ENCODE data around the gene FGF12.

The FGF12 gene

DNA sequence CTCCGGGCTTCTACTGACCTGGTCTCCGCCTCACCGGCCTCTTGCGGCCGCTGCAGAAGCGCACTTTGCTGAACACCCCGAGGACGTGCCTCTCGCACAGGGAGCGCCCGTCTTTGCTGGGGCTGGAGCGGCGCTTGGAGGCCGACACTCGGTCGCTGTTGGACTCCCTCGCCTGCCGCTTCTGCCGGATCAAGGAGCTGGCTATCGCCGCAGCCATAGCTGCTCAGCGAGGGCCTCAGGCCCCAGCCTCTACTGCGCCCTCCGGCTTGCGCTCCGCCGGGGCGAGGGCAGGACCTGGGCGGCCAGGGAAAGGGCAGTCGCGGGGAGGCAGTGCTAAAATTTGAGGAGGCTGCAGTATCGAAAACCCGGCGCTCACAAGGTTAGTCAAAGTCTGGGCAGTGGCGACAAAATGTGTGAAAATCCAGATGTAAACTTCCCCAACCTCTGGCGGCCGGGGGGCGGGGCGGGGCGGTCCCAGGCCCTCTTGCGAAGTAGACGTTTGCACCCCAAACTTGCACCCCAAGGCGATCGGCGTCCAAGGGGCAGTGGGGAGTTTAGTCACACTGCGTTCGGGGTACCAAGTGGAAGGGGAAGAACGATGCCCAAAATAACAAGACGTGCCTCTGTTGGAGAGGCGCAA lies 319.2 kb downstream of the FGF12 start:
- DNase-seq (ENCODE audit: low read depth, low spot score): no peak
- Histone ChIP-seq H3K4me3 (ENCODE audit: insufficient read length, low read depth) (peak overlapping the region; percentile 72), H3K9ac (ENCODE audit: insufficient read length, low read depth) (no peak overlapping the region), H3K4me1 (ENCODE audit: insufficient read depth, insufficient read length) (no peaks in the 10 kb centered on the region), H3K9me3 (ENCODE audit: insufficient read depth, low read length) (no peaks in the 10 kb centered on the region), H3K36me3 (ENCODE audit: insufficient read depth, insufficient read length, low read length) (no peaks in the 10 kb centered on the region), H3K27me3 (ENCODE audit: insufficient read depth, insufficient read length) (peaks cover 29% of the 10 kb centered on the region)
- TF ChIP-seq ZNF274 (IDR thresholded peaks at IDR 0.05; ENCODE audit: low read depth, low read length) (no peak), YY1 (IDR thresholded peaks at IDR 0.05; ENCODE audit: insufficient read depth, insufficient read length) (no peak), SUZ12 (IDR thresholded peaks at IDR 0.05; ENCODE audit: extremely low read depth, insufficient read depth, insufficient read length) (no peak)

DNA sequence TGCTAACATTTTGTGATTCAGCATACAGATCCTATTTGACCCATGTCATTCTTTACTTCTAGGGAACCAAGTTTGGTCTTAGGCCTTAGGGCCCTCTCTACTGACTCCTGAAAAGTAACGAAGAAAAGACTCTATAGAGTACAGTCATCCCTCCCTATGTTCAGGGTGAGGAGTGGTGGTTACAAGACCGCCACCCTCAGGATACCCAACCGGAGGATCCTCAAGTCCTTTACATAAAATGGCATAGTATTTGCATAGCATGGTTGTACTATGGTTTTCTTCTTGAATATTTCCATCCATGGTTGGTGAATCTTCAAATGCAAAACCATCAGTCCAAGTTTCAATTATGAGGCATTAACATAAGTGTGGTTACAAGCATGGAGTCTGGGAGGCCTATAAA lies 327.6 kb downstream of the FGF12 start:
- DNase-seq (ENCODE audit: low read depth, low spot score): no peak

GRCh38 chr3:192397012-192397411 lies 330.3 kb downstream of the FGF12 start:
- no peak for DNase-seq (ENCODE audit: low read depth, low spot score)
- no peaks in the 10 kb centered on the region for H3K9me3 ChIP-seq (ENCODE audit: insufficient read depth, low read length)
- no peaks in the 10 kb centered on the region for H3K36me3 ChIP-seq (ENCODE audit: insufficient read depth, insufficient read length, low read length)
- no peak overlapping the region for H3K4me3 ChIP-seq (ENCODE audit: insufficient read length, low read depth)
- H3K27me3 ChIP-seq (ENCODE audit: insufficient read depth, insufficient read length): no peaks in the 10 kb centered on the region
- no peak overlapping the region for H3K9ac ChIP-seq (ENCODE audit: insufficient read length, low read depth)
- no peaks in the 10 kb centered on the region for H3K4me1 ChIP-seq (ENCODE audit: insufficient read depth, insufficient read length)
- TF ChIP-seq YY1 (IDR thresholded peaks at IDR 0.05; ENCODE audit: insufficient read depth, insufficient read length): no peak
- TF ChIP-seq SUZ12 (IDR thresholded peaks at IDR 0.05; ENCODE audit: extremely low read depth, insufficient read depth, insufficient read length): no peak
- TF ChIP-seq ZNF274 (IDR thresholded peaks at IDR 0.05; ENCODE audit: low read depth, low read length): no peak

More for the DNA sequence above, 327.6 kb downstream of the FGF12 start:
- no peaks in the 10 kb centered on the region for H3K4me1 ChIP-seq (ENCODE audit: insufficient read depth, insufficient read length)
- TF ChIP-seq YY1 (IDR thresholded peaks at IDR 0.05; ENCODE audit: insufficient read depth, insufficient read length) (no peak), ZNF274 (IDR thresholded peaks at IDR 0.05; ENCODE audit: low read depth, low read length) (no peak), SUZ12 (IDR thresholded peaks at IDR 0.05; ENCODE audit: extremely low read depth, insufficient read depth, insufficient read length) (no peak)
- no peaks in the 10 kb centered on the region for H3K9me3 ChIP-seq (ENCODE audit: insufficient read depth, low read length)
- H3K27me3 ChIP-seq (ENCODE audit: insufficient read depth, insufficient read length): no peaks in the 10 kb centered on the region
- H3K4me3 ChIP-seq (ENCODE audit: insufficient read length, low read depth): no peak overlapping the region
- H3K9ac ChIP-seq (ENCODE audit: insufficient read length, low read depth): no peak overlapping the region
- H3K36me3 ChIP-seq (ENCODE audit: insufficient read depth, insufficient read length, low read length): no peaks in the 10 kb centered on the region

DNA sequence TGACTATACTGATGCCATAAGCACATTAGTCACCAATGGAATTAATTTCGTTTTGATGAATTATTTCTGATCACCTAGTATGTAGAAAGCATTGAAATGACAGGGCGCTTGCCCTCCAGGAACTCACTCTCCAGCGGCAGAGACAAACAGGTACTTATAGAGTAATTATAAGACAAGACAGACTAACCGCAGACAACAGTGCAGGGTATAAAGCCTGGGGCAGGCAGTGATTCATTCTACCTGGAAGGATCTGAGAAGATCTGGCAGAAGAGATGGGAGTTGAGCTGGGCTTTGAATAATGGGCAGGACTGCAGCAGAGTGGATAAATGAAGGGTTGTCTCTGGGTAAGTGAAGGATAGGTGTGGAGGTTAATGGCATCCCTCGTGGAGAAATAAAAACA lies 331.8 kb downstream of the FGF12 start:
- DNase-seq (ENCODE audit: low read depth, low spot score): no peak
- TF ChIP-seq YY1 (IDR thresholded peaks at IDR 0.05; ENCODE audit: insufficient read depth, insufficient read length) (no peak), ZNF274 (IDR thresholded peaks at IDR 0.05; ENCODE audit: low read depth, low read length) (no peak), SUZ12 (IDR thresholded peaks at IDR 0.05; ENCODE audit: extremely low read depth, insufficient read depth, insufficient read length) (no peak)
- H3K4me1 ChIP-seq (ENCODE audit: insufficient read depth, insufficient read length): no peaks in the 10 kb centered on the region

DNA sequence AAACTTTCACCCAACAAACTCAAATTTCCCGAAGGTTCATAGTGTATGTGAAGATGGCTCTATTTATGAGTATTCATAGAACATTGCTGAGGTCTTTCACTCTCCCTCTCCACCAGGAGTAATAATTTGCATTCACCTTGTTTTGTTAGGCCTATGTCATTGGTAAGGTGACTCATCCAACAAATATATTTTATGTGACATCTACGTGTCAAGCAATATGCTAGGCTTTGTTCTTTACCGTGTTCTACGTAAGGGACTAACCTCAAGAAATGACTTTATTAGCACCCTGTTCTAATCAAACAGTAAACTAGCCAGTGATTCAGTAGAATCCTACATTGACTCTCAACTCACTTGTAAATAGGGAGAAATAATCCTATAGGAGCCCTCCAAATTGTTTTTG lies 334.4 kb downstream of the FGF12 start:
- no peak for DNase-seq (ENCODE audit: low read depth, low spot score)
- no peaks in the 10 kb centered on the region for H3K27me3 ChIP-seq (ENCODE audit: insufficient read depth, insufficient read length)
- no peaks in the 10 kb centered on the region for H3K4me1 ChIP-seq (ENCODE audit: insufficient read depth, insufficient read length)
- TF ChIP-seq YY1 (IDR thresholded peaks at IDR 0.05; ENCODE audit: insufficient read depth, insufficient read length): no peak
- TF ChIP-seq SUZ12 (IDR thresholded peaks at IDR 0.05; ENCODE audit: extremely low read depth, insufficient read depth, insufficient read length): no peak
- TF ChIP-seq ZNF274 (IDR thresholded peaks at IDR 0.05; ENCODE audit: low read depth, low read length): no peak
- no peak overlapping the region for H3K9ac ChIP-seq (ENCODE audit: insufficient read length, low read depth)
- no peak overlapping the region for H3K4me3 ChIP-seq (ENCODE audit: insufficient read length, low read depth)
- H3K36me3 ChIP-seq (ENCODE audit: insufficient read depth, insufficient read length, low read length): no peaks in the 10 kb centered on the region
- no peaks in the 10 kb centered on the region for H3K9me3 ChIP-seq (ENCODE audit: insufficient read depth, low read length)

More for the DNA sequence above, 331.8 kb downstream of the FGF12 start:
- no peak overlapping the region for H3K4me3 ChIP-seq (ENCODE audit: insufficient read length, low read depth)
- H3K9me3 ChIP-seq (ENCODE audit: insufficient read depth, low read length): no peaks in the 10 kb centered on the region
- H3K27me3 ChIP-seq (ENCODE audit: insufficient read depth, insufficient read length): no peaks in the 10 kb centered on the region
- H3K36me3 ChIP-seq (ENCODE audit: insufficient read depth, insufficient read length, low read length): no peaks in the 10 kb centered on the region
- H3K9ac ChIP-seq (ENCODE audit: insufficient read length, low read depth): no peak overlapping the region

- H3K27me3 ChIP-seq (ENCODE audit: insufficient read depth, insufficient read length): no peaks in the 10 kb centered on the region
- no peak for DNase-seq (ENCODE audit: low read depth, low spot score)
- no peaks in the 10 kb centered on the region for H3K36me3 ChIP-seq (ENCODE audit: insufficient read depth, insufficient read length, low read length)
- H3K4me1 ChIP-seq (ENCODE audit: insufficient read depth, insufficient read length): no peaks in the 10 kb centered on the region
- no peak overlapping the region for H3K9ac ChIP-seq (ENCODE audit: insufficient read length, low read depth)
- H3K4me3 ChIP-seq (ENCODE audit: insufficient read length, low read depth): no peak overlapping the region
- H3K9me3 ChIP-seq (ENCODE audit: insufficient read depth, low read length): no peaks in the 10 kb centered on the region
- TF ChIP-seq ZNF274 (IDR thresholded peaks at IDR 0.05; ENCODE audit: low read depth, low read length) (no peak), YY1 (IDR thresholded peaks at IDR 0.05; ENCODE audit: insufficient read depth, insufficient read length) (no peak), SUZ12 (IDR thresholded peaks at IDR 0.05; ENCODE audit: extremely low read depth, insufficient read depth, insufficient read length) (no peak)
Measured at GRCh38 chr3:192382861-192383260, 344.5 kb downstream of the FGF12 start.

GRCh38 chr3:192373586-192373985 lies 353.8 kb downstream of the FGF12 start:
- Histone ChIP-seq H3K4me3 (ENCODE audit: insufficient read length, low read depth) (no peak overlapping the region), H3K4me1 (ENCODE audit: insufficient read depth, insufficient read length) (no peaks in the 10 kb centered on the region), H3K36me3 (ENCODE audit: insufficient read depth, insufficient read length, low read length) (no peaks in the 10 kb centered on the region), H3K9ac (ENCODE audit: insufficient read length, low read depth) (no peak overlapping the region), H3K27me3 (ENCODE audit: insufficient read depth, insufficient read length) (no peaks in the 10 kb centered on the region), H3K9me3 (ENCODE audit: insufficient read depth, low read length) (no peaks in the 10 kb centered on the region)
- no peak for TF ChIP-seq SUZ12 (IDR thresholded peaks at IDR 0.05; ENCODE audit: extremely low read depth, insufficient read depth, insufficient read length)
- no peak for TF ChIP-seq ZNF274 (IDR thresholded peaks at IDR 0.05; ENCODE audit: low read depth, low read length)
- TF ChIP-seq YY1 (IDR thresholded peaks at IDR 0.05; ENCODE audit: insufficient read depth, insufficient read length): no peak
- no peak for DNase-seq (ENCODE audit: low read depth, low spot score)
